GM18519 (cell line): Measurements from ENCODE around the gene CTTNBP2.

Experiments
- ATAC-seq: cut with Tn5 transposase; IDR thresholded peaks from one replicate; pipeline ENCODE4 v1.9.1; 2021; ENCODE audit warnings: mild to moderate bottlenecking, moderate library complexity; ENCODE audit not compliant: unreplicated experiment, low FRiP score

The CTTNBP2 gene

GRCh38 chr7:117825132-117825531 is 48.1 kb downstream of the CTTNBP2 start:
- no peak for ATAC-seq

GRCh38 chr7:117824592-117824991 is 48.6 kb downstream of the CTTNBP2 start:
- ATAC-seq: no peak

- no peak for ATAC-seq
Observed at GRCh38 chr7:117819558-117819957, 53.7 kb downstream of the CTTNBP2 start.

GRCh38 chr7:117818232-117818631 is 55.0 kb downstream of the CTTNBP2 start:
- ATAC-seq: no peak

- ATAC-seq: no peak
Observed at GRCh38 chr7:117816727-117817126, 56.5 kb downstream of the CTTNBP2 start.

- no peak for ATAC-seq
Observed at GRCh38 chr7:117811696-117812095, 61.5 kb downstream of the CTTNBP2 start.

- ATAC-seq: no peak
Observed at GRCh38 chr7:117810642-117811512, 62.4 kb downstream of the CTTNBP2 start.

- ATAC-seq: no peak
Observed at GRCh38 chr7:117809958-117810357, 63.3 kb downstream of the CTTNBP2 start.

- no peak for ATAC-seq
Observed at GRCh38 chr7:117808910-117809705, 64.1 kb downstream of the CTTNBP2 start.

GRCh38 chr7:117808341-117808757 is 64.9 kb downstream of the CTTNBP2 start:
- no peak for ATAC-seq

GRCh38 chr7:117807676-117808075 is 65.6 kb downstream of the CTTNBP2 start:
- ATAC-seq: no peak

- no peak for ATAC-seq
Observed at GRCh38 chr7:117806011-117806410, 67.2 kb downstream of the CTTNBP2 start.

GRCh38 chr7:117805241-117805640 is 68.0 kb downstream of the CTTNBP2 start:
- ATAC-seq: no peak

- ATAC-seq: no peak
Observed at GRCh38 chr7:117803476-117803875, 69.8 kb downstream of the CTTNBP2 start.

GRCh38 chr7:117802660-117803059 is 70.6 kb downstream of the CTTNBP2 start:
- ATAC-seq: no peak

- no peak for ATAC-seq
Observed at GRCh38 chr7:117800841-117801240, 72.4 kb downstream of the CTTNBP2 start.

GRCh38 chr7:117800406-117800805 is 72.8 kb downstream of the CTTNBP2 start:
- ATAC-seq: no peak

- no peak for ATAC-seq
Observed at GRCh38 chr7:117796889-117797288, 76.4 kb downstream of the CTTNBP2 start.

GRCh38 chr7:117793976-117794375 is 79.3 kb downstream of the CTTNBP2 start:
- no peak for ATAC-seq

GRCh38 chr7:117793521-117793920 is 79.7 kb downstream of the CTTNBP2 start:
- no peak for ATAC-seq
